Motor neuron (in vitro differentiated cells): Measurements from ENCODE around the gene CDC42BPB. TPM values are rescaled to one million over a fixed set of nuclear protein-coding genes. Genes with fewer than 3 reads are reported as not detected.
A peak's percentile ranks its signal among the peaks of the same experiment; 100 is the strongest.

Source experiments
- ATAC-seq, 8 experiments: fragments of 200-7000 bp; cut with Tn5 transposase; replicated peaks in 6 of 8; 2 replicates each; pipeline ENCODE4 v1.8.0; 2021; ENCODE audit warnings: mild to moderate bottlenecking in 8 of 8, moderate library complexity in 8 of 8
- H3K27ac ChIP-seq, 2 donors: fragments of 250-450 bp; sonication (Bioruptor Pico); 2 replicates each; pipeline ENCODE4 v1.9.0; 2021; ENCODE audit warnings: antibody characterized with exemption in 2 of 2, mild to moderate bottlenecking in 2 of 2, moderate library complexity in 1 of 2
- H3K4me1 ChIP-seq, 2 donors: fragments of 250-450 bp; sonication (Bioruptor Pico); replicated peaks in 1 of 2; 2 replicates each; pipeline ENCODE4 v1.6.1; 2021; ENCODE audit warnings: antibody characterized with exemption in 2 of 2, mild to moderate bottlenecking in 2 of 2, moderate library complexity in 1 of 2
- H3K4me3 ChIP-seq, 5 donors: fragments of 250-450 bp; sonication (Bioruptor Pico); 2 replicates each; pipeline ENCODE4 v1.9.0; 2021; ENCODE audit warnings: antibody characterized with exemption in 5 of 5, mild to moderate bottlenecking in 5 of 5, moderate library complexity in 4 of 5
- WGBS, 10 experiments: fragments of 450-650 bp; shearing (Covaris generic); methylation state at CpG; one replicate each; pipeline ENCODE4 v1.0.0; 2022; 5-methylcytosine and 5-hydroxymethylcytosine counted together
- in situ Hi-C, 9 experiments: fragments of 400-800 bp; cut with MboI; loops; one replicate each; pipeline ENCODE4 v1.15.0; 2021; ENCODE audit warnings: low sequenced_read_pairs in 9 of 9, low pct_unique_long_range_greater_than_20kb in 2 of 9; ENCODE audit not compliant: unreplicated experiment in 9 of 9
- total RNA-seq, 8 experiments: library from RNA; unstranded; fragments of 300-600 nt; gene quantifications; 2 replicates each; pipeline versions ENCODE4 v1.2.3 to v1.2.4, GENCODE V29; 2022

Gene CDC42BPB
- total RNA-seq, 8 experiments from 2014 or later: 36.9 to 102 (median 56.4) TPM

DNA sequence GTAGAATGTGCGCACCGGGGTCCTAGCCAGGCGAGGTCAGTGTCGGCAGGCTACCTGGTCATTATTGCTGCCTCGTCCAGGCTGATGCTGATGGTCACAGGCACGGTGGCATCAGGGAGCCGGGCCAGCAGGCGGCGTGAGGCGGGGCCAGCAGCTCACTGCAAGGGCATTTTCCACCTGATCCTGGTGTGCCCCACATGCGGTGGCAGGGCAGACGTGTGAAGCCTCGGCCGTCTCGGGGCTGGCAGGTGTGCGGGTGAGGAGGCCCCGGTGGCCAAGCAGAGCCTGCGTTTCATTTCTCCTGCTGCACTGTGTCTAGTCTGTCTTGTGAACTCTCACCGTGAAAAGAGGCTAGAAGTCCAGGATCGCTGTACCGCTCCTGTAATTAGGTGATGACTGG is 146.9 kb downstream of the CDC42BPB start:
- H3K4me1 ChIP-seq: peaks cover 0 to 3% of the 10 kb centered on the region in 2 donors
- 77 to 98% (median 84%) methylated on average over 1 to 12 of the region's 21 CpGs; no CpG with 5 or more reads in 4 of the 10 experiments for WGBS, 10 experiments
- no peak for ATAC-seq
- H3K27ac ChIP-seq: no peak overlapping the region
- in situ Hi-C loops: no loop called here
- no peak overlapping the region for H3K4me3 ChIP-seq

DNA sequence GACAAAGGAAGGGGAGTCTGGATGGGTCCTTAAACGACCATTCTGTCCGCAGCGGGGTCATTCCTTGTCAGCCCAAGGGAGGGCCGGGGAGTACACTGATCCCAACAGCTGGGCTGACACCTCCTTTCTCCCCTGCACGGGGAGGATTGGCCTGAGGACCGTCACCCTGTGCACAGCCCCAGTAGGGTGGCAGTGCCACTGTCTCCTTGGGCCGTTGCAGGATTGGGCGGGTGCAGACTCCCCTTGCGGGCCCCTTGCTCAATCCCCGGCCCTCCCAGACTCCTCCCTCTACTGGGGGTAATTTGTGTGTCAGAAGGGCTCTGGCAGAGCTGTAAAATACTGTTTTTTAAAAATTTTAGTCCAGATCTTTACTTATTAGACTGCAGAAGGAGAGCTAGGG is 147.4 kb downstream of the CDC42BPB start:
- H3K4me1 ChIP-seq: peaks cover 0 to 3% of the 10 kb centered on the region in 2 donors
- in situ Hi-C loops: no loop called here
- WGBS, 10 experiments: 87 to 92% (median 89%) methylated on average over 2 to 5 of the region's 10 CpGs; no CpG with 5 or more reads in 7 of the 10 experiments
- peak in 4 of 8 experiments; percentile 24 to 50 (median 42) for ATAC-seq
- H3K4me3 ChIP-seq: no peak overlapping the region
- no peak overlapping the region for H3K27ac ChIP-seq

DNA sequence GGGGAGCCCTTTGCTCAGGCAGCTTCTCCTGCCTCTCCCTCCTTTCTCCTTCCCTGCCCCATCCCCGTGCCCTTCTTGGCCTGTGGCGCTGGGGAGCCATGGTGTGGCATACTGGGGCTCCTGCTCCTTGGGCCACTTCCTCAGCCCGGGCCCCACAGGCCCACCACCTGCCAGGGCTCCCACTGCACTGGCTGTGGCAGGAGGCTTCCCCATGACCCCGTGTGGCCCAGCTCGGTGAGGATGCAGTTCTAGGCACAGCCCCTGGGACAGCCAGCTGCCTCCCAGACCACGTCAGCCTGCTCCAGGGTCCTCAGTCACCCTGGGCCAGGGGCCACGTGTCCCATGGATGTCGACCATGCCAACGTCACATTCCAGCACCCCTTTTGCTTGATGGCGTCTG is 147.9 kb downstream of the CDC42BPB start:
- peaks cover 0 to 3% of the 10 kb centered on the region in 2 donors for H3K4me1 ChIP-seq
- H3K27ac ChIP-seq: no peak overlapping the region
- ATAC-seq: peak in 1 of 8 experiments; percentile 22
- 85 to 100% methylated on average over 3 to 8 of the region's 10 CpGs; no CpG with 5 or more reads in 8 of the 10 experiments for WGBS, 10 experiments
- in situ Hi-C loops: no loop called here
- H3K4me3 ChIP-seq: no peak overlapping the region

DNA sequence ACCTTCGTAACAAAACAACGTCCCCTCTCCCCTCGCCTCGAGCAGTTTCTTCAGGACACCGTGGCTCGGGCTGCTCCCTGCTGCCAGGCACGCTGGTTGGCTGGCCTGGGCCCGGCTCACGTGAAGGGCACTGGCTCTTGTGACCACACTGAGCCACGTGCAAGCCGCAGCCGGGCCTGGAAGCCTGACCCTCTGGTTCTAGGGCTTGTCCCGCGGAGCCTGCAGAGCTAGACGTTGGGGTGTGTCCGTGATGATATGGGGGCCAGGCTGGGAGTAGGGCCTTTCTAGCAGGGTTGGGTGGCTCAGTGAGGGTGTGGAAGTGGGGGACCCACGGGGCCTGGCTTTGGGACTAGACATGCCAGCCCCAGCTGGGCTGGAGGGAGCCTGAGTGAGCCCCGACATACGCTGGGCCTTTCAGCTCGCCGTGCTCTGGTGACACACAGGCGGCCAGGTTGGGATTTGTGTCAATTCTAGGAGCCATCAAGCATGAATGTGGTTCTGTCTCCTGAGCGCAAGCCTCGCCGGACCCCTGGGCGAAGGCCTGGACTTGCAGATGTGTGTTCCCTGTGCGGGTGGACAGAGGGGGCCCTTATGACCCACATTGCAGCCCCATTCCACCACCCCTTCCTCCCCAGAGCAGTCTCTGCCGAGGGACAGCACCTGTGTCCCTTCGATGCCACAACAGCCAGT is 148.4 kb downstream of the CDC42BPB start:
- no peak overlapping the region for H3K4me3 ChIP-seq
- peak in 1 of 8 experiments; percentile 9 for ATAC-seq
- H3K4me1 ChIP-seq: peaks cover 0 to 3% of the 10 kb centered on the region in 2 donors
- in situ Hi-C loops: no loop called here
- no peak overlapping the region for H3K27ac ChIP-seq
- WGBS, 10 experiments: 82 to 91% methylated on average over 3 to 6 of the region's 29 CpGs; no CpG with 5 or more reads in 8 of the 10 experiments

DNA sequence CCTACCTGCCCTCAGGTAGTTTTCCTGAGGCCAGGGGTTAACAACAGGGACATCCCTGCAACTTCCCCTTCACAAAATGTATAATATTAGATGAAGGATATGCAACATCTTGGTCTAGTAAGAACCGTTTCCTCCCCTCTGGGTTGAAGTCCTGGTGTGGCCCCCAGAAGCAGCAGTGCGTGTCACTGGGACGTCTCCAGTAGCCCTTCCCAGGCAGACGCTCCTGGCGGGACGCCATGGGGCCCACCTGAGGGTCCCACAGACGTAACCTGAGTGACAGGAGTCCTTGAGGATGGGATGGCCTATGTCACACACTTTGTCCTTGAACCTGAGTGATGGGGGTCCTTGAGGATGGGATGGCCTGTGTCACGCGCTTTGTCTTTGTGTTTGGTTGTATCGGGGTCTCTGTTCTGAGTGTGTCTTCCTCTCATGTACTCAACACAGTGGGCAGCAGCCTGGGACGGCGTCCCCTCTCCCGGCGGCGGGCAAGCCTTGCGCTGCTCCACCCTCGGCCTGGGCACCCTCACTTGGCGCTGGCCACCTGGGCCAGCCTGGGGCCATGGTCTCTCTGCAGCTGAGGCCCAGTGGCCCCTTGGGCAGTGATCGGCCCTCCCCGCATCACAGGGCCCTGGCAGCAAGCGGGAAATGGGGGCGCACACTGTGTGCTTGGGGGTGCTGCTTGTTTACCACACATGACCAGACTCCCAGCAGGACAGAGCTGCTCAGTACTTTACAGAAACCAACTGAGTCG is 149.2 kb downstream of the CDC42BPB start:
- in situ Hi-C loops: no loop called here
- H3K4me3 ChIP-seq: no peak overlapping the region
- H3K27ac ChIP-seq: no peak overlapping the region
- 100% methylated on average over 1 to 3 of the region's 23 CpGs; no CpG with 5 or more reads in 7 of the 10 experiments for WGBS, 10 experiments
- peaks cover 0 to 3% of the 10 kb centered on the region in 2 donors for H3K4me1 ChIP-seq
- no peak for ATAC-seq

DNA sequence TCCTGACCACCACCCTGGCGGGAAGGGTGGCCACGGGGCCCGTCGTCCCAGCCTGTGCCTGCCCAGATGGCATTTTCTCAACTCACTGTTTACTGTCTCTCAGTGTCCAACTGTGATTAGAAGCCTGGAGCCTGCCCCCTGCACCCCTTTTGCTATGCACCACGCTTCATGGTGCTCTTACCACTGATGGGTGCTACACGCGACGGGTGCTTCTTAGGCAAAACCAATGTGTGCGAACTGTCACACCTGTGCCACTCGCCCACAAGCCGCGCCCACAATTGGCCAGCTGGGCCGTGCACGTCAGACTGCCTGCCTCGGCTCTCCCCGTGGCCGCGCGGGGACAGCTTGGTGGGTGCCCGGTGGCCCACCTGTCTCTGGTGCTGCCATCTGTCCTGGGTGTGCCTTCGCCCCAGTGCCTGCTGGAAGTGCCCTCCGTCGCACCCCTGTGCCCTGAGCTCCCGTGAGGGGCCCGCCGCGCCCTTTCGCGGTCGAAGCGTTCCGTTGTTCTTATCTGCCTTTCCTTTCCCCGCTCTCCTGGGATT is 150.0 kb downstream of the CDC42BPB start:
- in situ Hi-C loops: no loop called here
- no peak overlapping the region for H3K27ac ChIP-seq
- H3K4me1 ChIP-seq: peaks cover 0 to 3% of the 10 kb centered on the region in 2 donors
- no peak for ATAC-seq
- H3K4me3 ChIP-seq: no peak overlapping the region
- 90 to 98% (median 95%) methylated on average over 2 to 12 of the region's 33 CpGs; no CpG with 5 or more reads in 6 of the 10 experiments for WGBS, 10 experiments

DNA sequence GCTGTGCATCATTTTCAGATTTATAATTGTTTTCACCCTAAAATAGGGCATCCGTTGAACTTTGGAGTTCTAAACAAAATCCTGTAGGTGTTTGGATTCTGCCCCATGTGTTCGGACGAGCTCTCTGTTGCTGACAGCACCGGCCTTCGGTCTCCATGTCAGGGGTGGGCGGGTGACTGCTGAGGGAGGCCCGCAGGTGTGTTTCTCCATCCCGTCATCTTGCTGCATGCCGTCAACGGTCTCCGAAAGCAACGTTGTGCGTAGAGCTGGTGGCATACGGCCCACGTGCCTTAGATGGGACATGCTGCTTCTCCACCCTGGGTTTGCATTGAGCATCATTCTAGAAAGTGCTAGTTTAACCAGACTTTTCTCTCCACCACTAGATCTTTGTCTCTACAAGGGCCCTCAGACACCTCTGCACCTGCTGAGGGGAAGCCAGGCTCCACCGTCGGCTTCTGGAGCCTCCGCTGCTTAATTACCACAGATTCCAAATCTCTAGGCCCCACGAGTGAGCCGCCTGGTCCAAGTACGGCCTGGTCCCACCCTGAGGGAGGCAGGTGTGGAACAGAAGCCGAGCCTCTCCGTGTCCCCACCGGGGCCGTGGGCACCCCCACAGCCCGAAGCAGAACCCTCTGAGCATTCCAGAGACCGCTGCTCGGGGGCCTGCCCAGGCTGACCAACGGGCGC is 150.6 kb downstream of the CDC42BPB start:
- peaks cover 0 to 3% of the 10 kb centered on the region in 2 donors for H3K4me1 ChIP-seq
- 70 to 100% (median 88%) methylated on average over 1 to 7 of the region's 30 CpGs; no CpG with 5 or more reads in 4 of the 10 experiments for WGBS, 10 experiments
- H3K27ac ChIP-seq: no peak overlapping the region
- ATAC-seq: no peak
- no peak overlapping the region for H3K4me3 ChIP-seq
- in situ Hi-C loops: no loop called here

DNA sequence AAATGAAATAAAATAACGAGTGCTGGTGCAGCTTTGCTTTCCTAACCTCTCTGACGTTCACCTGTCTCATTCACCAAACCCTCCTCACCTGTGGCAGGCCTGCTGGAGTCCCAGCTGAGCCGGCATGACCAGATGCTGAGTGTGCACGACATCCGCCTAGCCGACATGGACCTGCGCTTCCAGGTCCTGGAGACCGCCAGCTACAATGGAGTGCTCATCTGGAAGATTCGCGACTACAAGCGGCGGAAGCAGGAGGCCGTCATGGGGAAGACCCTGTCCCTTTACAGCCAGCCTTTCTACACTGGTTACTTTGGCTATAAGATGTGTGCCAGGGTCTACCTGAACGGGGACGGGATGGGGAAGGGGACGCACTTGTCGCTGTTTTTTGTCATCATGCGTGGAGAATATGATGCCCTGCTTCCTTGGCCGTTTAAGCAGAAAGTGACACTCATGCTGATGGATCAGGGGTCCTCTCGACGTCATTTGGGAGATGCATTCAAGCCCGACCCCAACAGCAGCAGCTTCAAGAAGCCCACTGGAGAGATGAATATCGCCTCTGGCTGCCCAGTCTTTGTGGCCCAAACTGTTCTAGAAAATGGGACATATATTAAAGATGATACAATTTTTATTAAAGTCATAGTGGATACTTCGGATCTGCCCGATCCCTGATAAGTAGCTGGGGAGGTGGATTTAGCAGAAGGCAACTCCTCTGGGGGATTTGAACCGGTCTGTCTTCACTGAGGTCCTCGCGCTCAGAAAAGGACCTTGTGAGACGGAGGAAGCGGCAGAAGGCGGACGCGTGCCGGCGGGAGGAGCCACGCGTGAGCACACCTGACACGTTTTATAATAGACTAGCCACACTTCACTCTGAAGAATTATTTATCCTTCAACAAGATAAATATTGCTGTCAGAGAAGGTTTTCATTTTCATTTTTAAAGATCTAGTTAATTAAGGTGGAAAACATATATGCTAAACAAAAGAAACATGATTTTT is 151.9 kb downstream of the CDC42BPB start:
- Histone ChIP-seq H3K4me1 (no peaks in the 10 kb centered on the region), H3K4me3 (no peak overlapping the region), H3K27ac (no peak overlapping the region)
- in situ Hi-C loops: no loop called here
- 84 to 100% (median 99%) methylated on average over 4 to 22 of the region's 38 CpGs; no CpG with 5 or more reads in 1 of the 10 experiments for WGBS, 10 experiments
- ATAC-seq: no peak

DNA sequence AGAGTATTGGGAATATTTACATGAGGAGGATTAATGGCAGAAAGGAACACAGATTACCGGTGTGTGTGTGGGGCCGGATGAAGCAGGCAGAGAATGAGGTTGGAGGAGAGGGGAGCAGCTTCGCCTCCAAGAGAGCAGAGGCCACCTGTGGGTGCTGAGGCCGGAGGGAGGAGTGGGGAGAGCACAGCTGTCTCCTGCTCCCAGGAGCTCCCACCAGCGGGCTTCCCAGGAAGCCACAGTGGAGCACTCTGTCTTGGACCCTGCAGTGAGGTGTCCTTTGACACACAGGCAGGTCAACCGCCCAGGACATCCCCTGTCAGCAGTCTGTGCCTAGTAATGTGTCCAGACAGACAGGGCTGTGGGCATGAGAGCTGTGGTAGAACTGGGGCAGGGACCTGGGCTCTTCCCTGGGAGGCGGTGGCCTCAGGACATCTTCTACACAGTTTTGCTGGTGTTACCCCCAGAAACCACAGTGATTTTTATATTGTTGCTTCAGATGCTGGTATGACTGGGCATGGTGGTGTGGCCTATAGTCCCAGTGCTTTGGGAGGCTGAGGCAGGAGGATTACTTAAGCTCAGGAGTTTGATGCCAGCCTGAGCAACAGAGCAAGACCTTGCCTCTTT is 153.3 kb downstream of the CDC42BPB start:
- WGBS, 10 experiments: 71 to 100% (median 98%) methylated on average over 1 to 4 of the region's 7 CpGs; no CpG with 5 or more reads in 4 of the 10 experiments
- in situ Hi-C loops: no loop called here
- ATAC-seq: no peak

DNA sequence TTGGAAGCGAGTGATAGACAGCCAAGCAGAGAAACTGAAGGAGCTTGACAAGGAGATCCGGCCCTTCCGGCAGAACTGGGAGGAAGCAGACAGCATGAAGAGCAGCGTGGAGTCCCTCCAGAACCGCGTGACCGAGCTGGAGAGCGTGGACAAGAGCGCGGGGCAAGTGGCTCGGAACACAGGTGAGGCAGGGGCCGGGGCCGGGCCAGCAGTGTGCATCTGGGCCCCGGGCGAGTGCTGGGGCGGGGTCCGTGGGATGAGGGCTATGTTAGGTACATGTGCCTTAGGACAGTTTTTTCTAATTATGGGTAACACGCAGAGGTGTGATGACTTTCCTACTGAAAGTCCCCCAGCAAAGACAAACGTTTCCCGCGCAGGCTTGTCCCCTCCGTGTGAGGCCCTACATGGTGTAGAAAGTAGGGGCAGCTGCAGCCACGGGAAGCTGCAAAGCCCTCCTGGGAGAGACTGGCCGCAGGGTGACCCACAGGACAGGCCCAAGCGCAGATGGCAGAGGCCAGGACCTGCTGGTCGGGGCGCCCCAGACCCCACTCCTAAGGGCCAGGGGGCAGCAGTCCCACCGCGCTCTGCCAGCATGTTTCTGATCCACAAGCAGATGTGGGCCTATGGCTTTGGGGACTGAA is 154.0 kb downstream of the CDC42BPB start:
- Histone ChIP-seq H3K4me1 (no peaks in the 10 kb centered on the region), H3K27ac (no peak overlapping the region), H3K4me3 (no peak overlapping the region)
- in situ Hi-C loops: no loop called here
- ATAC-seq: no peak
- WGBS, 10 experiments: 80 to 100% (median 100%) methylated on average over 2 to 14 of the region's 29 CpGs; no CpG with 5 or more reads in 5 of the 10 experiments

More for the DNA sequence above, 153.3 kb downstream of the CDC42BPB start:
- Histone ChIP-seq H3K27ac (no peak overlapping the region), H3K4me3 (no peak overlapping the region), H3K4me1 (no peaks in the 10 kb centered on the region)

DNA sequence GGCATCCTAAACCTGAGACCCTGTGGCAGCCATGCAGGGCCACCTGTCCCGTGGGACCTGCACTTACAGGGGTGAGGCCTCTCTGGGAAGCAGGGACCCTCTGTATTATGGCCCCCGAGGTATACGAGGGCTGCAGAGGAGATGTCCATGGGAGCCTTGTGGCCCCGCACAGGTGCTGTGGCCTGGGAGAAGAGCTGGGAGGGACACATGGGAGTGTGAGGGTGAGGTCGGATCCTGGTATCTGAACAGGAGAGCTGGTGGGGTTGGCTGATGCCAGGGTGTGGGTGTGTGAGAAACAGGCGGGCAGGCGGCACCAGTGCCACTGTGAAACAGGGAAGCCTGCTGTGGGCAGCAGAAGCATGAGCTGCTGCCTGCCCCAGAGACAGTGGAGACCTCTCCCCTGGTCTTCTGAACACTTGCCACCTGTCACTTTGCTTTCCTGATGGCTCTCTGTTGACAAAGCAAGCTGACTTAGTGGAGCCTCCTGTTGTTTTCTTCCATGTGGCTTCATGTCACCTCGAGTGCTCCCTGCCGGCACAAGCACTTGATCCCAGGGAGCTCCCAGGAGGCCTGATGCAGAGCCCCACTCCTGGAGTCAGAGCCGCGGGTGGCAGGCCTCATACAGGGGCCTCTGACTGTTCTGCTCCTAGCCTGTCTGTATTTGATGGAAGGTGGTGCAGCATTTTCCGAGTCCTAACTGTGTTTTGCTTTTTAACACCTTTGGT is 154.7 kb downstream of the CDC42BPB start:
- Histone ChIP-seq H3K27ac (no peak overlapping the region), H3K4me3 (no peak overlapping the region), H3K4me1 (no peaks in the 10 kb centered on the region)
- in situ Hi-C loops: no loop called here
- WGBS, 10 experiments: 80 to 100% (median 83%) methylated on average over 1 to 6 of the region's 12 CpGs; no CpG with 5 or more reads in 5 of the 10 experiments
- no peak for ATAC-seq
